ENCODE measurements around the gene TBC1D12. TPM values are rescaled to one million over a fixed set of nuclear protein-coding genes. Genes with fewer than 3 reads are reported as not detected.

TBC1D12 gene
- polyA plus RNA-seq, 1 donor from 2014 or later, result 27.9 TPM

GRCh38 chr10:94487575-94487974 is 85.2 kb downstream of the TBC1D12 start:
- no peak overlapping the region for H3K9ac ChIP-seq (ENCODE audit: low read length)
- peaks cover 6% of the 10 kb centered on the region for H3K79me2 ChIP-seq (replicated peaks; ENCODE audit: insufficient read depth, low read length)

GRCh38 chr10:94489107-94489506 is 86.8 kb downstream of the TBC1D12 start:
- no peak overlapping the region for H2AFZ ChIP-seq (ENCODE audit: low read depth, low read length)
- no peak for TF ChIP-seq EZH2 (IDR thresholded peaks at IDR 0.05; ENCODE audit: borderline replicate concordance, insufficient read depth, low read length, poor library complexity, severe bottlenecking)
- TF ChIP-seq POLR2AphosphoS5 (IDR thresholded peaks at IDR 0.05), result no peak
- TF ChIP-seq RAD21 (conservative IDR thresholded peaks at IDR 0.05), result no peak
- TF ChIP-seq TAF1 (IDR thresholded peaks at IDR 0.05; ENCODE audit: low read depth), result no peak
- no peak for TF ChIP-seq SMC3 (conservative IDR thresholded peaks at IDR 0.05; ENCODE audit: poor library complexity)
- H3K4me2 ChIP-seq (ENCODE audit: low read length), result no peak overlapping the region
- no peak overlapping the region for H3K9ac ChIP-seq (ENCODE audit: low read length)
- H3K79me2 ChIP-seq (replicated peaks; ENCODE audit: insufficient read depth, low read length), result peaks cover 6% of the 10 kb centered on the region
- no peaks in the 10 kb centered on the region for H3K27me3 ChIP-seq (ENCODE audit: insufficient read depth, low read depth, low read length)
- no peak overlapping the region for H3K4me3 ChIP-seq (ENCODE audit: low read length)
- H3K27ac ChIP-seq (ENCODE audit: low read length), result no peak overlapping the region
- H4K20me1 ChIP-seq (ENCODE audit: insufficient read depth), result no peaks in the 10 kb centered on the region
- H3K9me3 ChIP-seq (ENCODE audit: low read length), result no peaks in the 10 kb centered on the region
- H3K36me3 ChIP-seq (ENCODE audit: insufficient read depth, low read length), result no peaks in the 10 kb centered on the region
- H3F3A ChIP-seq (ENCODE audit: insufficient read depth, low read length, poor library complexity, severe bottlenecking), result no peaks in the 10 kb centered on the region
- no peaks in the 10 kb centered on the region for H3K9me2 ChIP-seq (ENCODE audit: insufficient read depth, low read length)

More at GRCh38 chr10:94487575-94487974, 85.2 kb downstream of the TBC1D12 start:
- Histone ChIP-seq H3K27ac (ENCODE audit: low read length) (no peak overlapping the region), H2AFZ (ENCODE audit: low read depth, low read length) (no peak overlapping the region), H3K9me2 (ENCODE audit: insufficient read depth, low read length) (no peaks in the 10 kb centered on the region), H3K36me3 (ENCODE audit: insufficient read depth, low read length) (no peaks in the 10 kb centered on the region), H3K4me3 (ENCODE audit: low read length) (no peak overlapping the region), H3K27me3 (ENCODE audit: insufficient read depth, low read depth, low read length) (no peaks in the 10 kb centered on the region), H3K9me3 (ENCODE audit: low read length) (no peaks in the 10 kb centered on the region), H3F3A (ENCODE audit: insufficient read depth, low read length, poor library complexity, severe bottlenecking) (no peaks in the 10 kb centered on the region), H3K4me2 (ENCODE audit: low read length) (no peak overlapping the region), H4K20me1 (ENCODE audit: insufficient read depth) (no peaks in the 10 kb centered on the region)
- no peak for TF ChIP-seq EP300 (conservative IDR thresholded peaks at IDR 0.05; ENCODE audit: poor library complexity, severe bottlenecking)
- TF ChIP-seq TAF1 (IDR thresholded peaks at IDR 0.05; ENCODE audit: low read depth), result no peak
- no peak for TF ChIP-seq EZH2 (IDR thresholded peaks at IDR 0.05; ENCODE audit: borderline replicate concordance, insufficient read depth, low read length, poor library complexity, severe bottlenecking)

GRCh38 chr10:94489976-94490788 is 87.8 kb downstream of the TBC1D12 start:
- no peaks in the 10 kb centered on the region for H3K36me3 ChIP-seq (ENCODE audit: insufficient read depth, low read length)
- no peak overlapping the region for H3K4me2 ChIP-seq (ENCODE audit: low read length)
- TF ChIP-seq EZH2 (IDR thresholded peaks at IDR 0.05; ENCODE audit: borderline replicate concordance, insufficient read depth, low read length, poor library complexity, severe bottlenecking) (no peak), EP300 (conservative IDR thresholded peaks at IDR 0.05; ENCODE audit: poor library complexity, severe bottlenecking) (no peak), REST (IDR thresholded peaks at IDR 0.05; ENCODE audit: borderline replicate concordance) (no peak)
- H3F3A ChIP-seq (ENCODE audit: insufficient read depth, low read length, poor library complexity, severe bottlenecking), result no peaks in the 10 kb centered on the region
- peaks cover 6% of the 10 kb centered on the region for H3K79me2 ChIP-seq (replicated peaks; ENCODE audit: insufficient read depth, low read length)
- no peaks in the 10 kb centered on the region for H4K20me1 ChIP-seq (ENCODE audit: insufficient read depth)
- H3K4me3 ChIP-seq (ENCODE audit: low read length), result no peak overlapping the region
- no peaks in the 10 kb centered on the region for H3K27me3 ChIP-seq (ENCODE audit: insufficient read depth, low read depth, low read length)
- H3K27ac ChIP-seq (ENCODE audit: low read length), result no peak overlapping the region
- H3K9me3 ChIP-seq (ENCODE audit: low read length), result no peaks in the 10 kb centered on the region
- no peaks in the 10 kb centered on the region for H3K9me2 ChIP-seq (ENCODE audit: insufficient read depth, low read length)
- H2AFZ ChIP-seq (ENCODE audit: low read depth, low read length), result no peak overlapping the region
- H3K9ac ChIP-seq (ENCODE audit: low read length), result no peak overlapping the region
